Measurements from ENCODE around the gene SPEF1.

GRCh38 chr20:3820048-3820900 is 39.0 kb upstream of the SPEF1 start, which contains the start of gene AP5S1:
- TF ChIP-seq CTCF (IDR thresholded peaks at IDR 0.05), result peak; percentile 98 to 99 (median 99)
- TF ChIP-seq POLR2A (IDR thresholded peaks at IDR 0.05), result peak; percentile 64 to 77 (median 75)

Measured in body of pancreas (tissue), 4 donors.